Posterior cingulate gyrus (tissue), 11 donors: Measurements from ENCODE around the gene CABP1.
"Not testable (repeated sequence)": the region's sequence is repeated elsewhere in the genome, so short reads cannot be mapped to it uniquely, and the experiment has no call there.

Experiments used
- DNase-seq, 10 donors: peaks; one replicate each; pipeline versions ENCODE4 v3.0.0 to v3.0.0-alpha.2; 2020 to 2021; ENCODE audit warnings: mixed read lengths in 3 of 10
- intact Hi-C: fragments of 100-400 bp; cut with DNase I; formaldehyde crosslinking; loops from one replicate; pipeline ENCODE4 v1.15.1; 2023

The CABP1 gene

GRCh38 chr12:120639771-120640721, at the start of gene CABP1:
Gene CABP1 (plus strand): TSS chr12:120640626. CDS start chr12:120640686, 60 bp downstream.
- peak in 5 of 10 donors; percentile 42 to 91 (median 87) for DNase-seq
- intact Hi-C loops = no loop called here

GRCh38 chr12:120590741-120591407, 49.6 kb upstream of the CABP1 start:
- DNase-seq = peak in 1 of 10 donors; percentile 30
- intact Hi-C loops = no loop called here

GRCh38 chr12:120592121-120593049, 48.0 kb upstream of the CABP1 start:
- intact Hi-C loops = no loop called here
- DNase-seq = peak in 5 of 10 donors; percentile 29 to 89 (median 56)

GRCh38 chr12:120596901-120597300, 43.5 kb upstream of the CABP1 start:
- no peak for DNase-seq
- intact Hi-C loops = no loop called here

GRCh38 chr12:120597861-120598260, 42.6 kb upstream of the CABP1 start:
- intact Hi-C loops = no loop called here
- DNase-seq = peak in 1 of 10 donors; percentile 19

- intact Hi-C loops = no loop called here
- peak in 1 of 10 donors; percentile 75 for DNase-seq
These were observed 41.6 kb upstream of the CABP1 start for GRCh38 chr12:120598674-120599463.

- intact Hi-C loops = no loop called here
- DNase-seq = peak in 1 of 10 donors; percentile 43
These were observed 40.5 kb upstream of the CABP1 start for GRCh38 chr12:120599672-120600552.

GRCh38 chr12:120602416-120602815, 38.0 kb upstream of the CABP1 start:
- intact Hi-C loops = not testable (repeated sequence)
- DNase-seq = peak in 1 of 10 donors; percentile 22

GRCh38 chr12:120610560-120610959, 29.9 kb upstream of the CABP1 start:
- peak in 1 of 10 donors; percentile 20 for DNase-seq
- intact Hi-C loops = no loop called here

- peak in 1 of 10 donors; percentile 49 for DNase-seq
- intact Hi-C loops = not testable (repeated sequence)
These were observed 28.9 kb upstream of the CABP1 start for GRCh38 chr12:120611534-120611933.

- intact Hi-C loops = no loop called here
These were observed 25.6 kb upstream of the CABP1 start for GRCh38 chr12:120614848-120615247.

GRCh38 chr12:120617193-120617592, 23.2 kb upstream of the CABP1 start:
- DNase-seq, intact Hi-C loops: not testable (repeated sequence)

More at GRCh38 chr12:120614848-120615247, 25.6 kb upstream of the CABP1 start:
- no peak for DNase-seq

- intact Hi-C loops = not testable (repeated sequence)
- DNase-seq = peak in 1 of 10 donors; percentile 16
These were observed 22.7 kb upstream of the CABP1 start for GRCh38 chr12:120617767-120618166.

GRCh38 chr12:120618954-120619615, 21.3 kb upstream of the CABP1 start:
- DNase-seq = peak in 5 of 10 donors; percentile 32 to 86 (median 60)
- intact Hi-C loops = no loop called here

GRCh38 chr12:120620624-120621023, 19.8 kb upstream of the CABP1 start:
- intact Hi-C loops = no loop called here
- peak in 1 of 10 donors; percentile 1 for DNase-seq

GRCh38 chr12:120625557-120626419, 14.6 kb upstream of the CABP1 start:
- DNase-seq = peak in 1 of 10 donors; percentile 35
- intact Hi-C loops = no loop called here

- intact Hi-C loops = no loop called here
- peak in 1 of 10 donors; percentile 23 for DNase-seq
These were observed 11.5 kb upstream of the CABP1 start for GRCh38 chr12:120628919-120629318.
